DMS79 (cell line): ENCODE data around the gene PTCD2.
"Not testable (repeated sequence)": the region's sequence is repeated elsewhere in the genome, so short reads cannot be mapped to it uniquely, and the experiment has no call there.

ENCODE experiments used
- DNase-seq: peaks from one replicate; lab custom pipeline; 2025; lab: John Stamatoyannopoulos, UW

The PTCD2 gene

GRCh38 chr5:72380492-72381274, 60.5 kb downstream of the PTCD2 start:
- DNase-seq: no peak

DNA sequence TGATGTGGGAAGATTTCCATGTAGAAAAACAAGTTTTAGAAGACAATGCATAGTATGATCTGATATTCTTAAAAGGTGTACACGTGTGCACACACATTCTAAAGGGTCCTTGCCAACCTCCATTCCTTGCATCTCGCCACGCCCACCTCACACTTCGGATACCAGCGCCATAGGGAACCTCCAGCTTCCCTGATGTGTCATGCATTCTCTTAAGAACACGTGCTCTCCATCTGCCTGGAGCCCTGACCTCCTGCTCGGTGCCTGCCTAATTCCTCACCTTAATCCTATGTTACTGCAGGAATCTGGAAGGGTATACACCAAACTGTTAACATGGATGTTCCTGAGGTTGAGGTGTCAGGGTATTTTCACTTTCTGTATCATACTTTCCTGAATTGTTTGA, 63.1 kb downstream of the PTCD2 start:
- no peak for DNase-seq

DNA sequence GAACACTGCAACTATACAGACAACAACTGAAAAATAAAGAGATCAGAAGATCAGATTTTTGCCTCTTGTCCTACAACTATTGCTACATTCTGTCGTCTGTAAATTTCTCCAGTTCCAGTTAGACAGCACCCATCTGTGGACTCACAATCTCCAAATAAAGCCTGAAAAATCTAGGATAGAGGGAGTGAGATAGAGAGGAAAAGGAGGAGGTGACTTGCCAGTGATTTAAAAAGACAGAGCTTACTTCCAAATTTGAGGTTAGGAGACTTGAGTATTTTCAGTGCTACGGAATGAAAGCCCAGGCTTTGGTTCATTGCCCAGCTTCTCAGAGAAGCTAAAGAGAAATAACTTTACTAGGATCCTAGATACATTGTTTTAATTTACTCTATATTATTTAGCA, 63.6 kb downstream of the PTCD2 start:
- no peak for DNase-seq

- no peak for DNase-seq
Observed at GRCh38 chr5:72386639-72387038, 66.5 kb downstream of the PTCD2 start.

DNA sequence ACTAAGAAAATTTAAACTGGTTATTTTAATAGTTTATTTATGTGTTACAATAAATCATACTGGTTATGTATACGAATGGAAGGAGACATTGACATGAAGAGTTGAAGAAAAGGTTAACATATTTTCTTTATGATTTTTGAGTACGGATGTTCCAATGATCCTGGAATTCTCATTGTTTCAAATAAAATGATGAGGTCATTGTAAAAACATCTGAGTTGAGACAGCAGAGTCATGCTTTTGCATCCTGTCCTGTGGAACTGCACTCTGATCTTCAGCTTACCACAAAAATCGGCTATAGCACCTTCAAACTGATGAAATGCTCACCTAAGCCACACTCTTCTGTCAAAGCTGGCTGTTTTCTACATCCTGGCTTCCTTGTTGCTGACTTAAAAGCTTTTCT, 67.8 kb downstream of the PTCD2 start:
- DNase-seq: no peak

DNA sequence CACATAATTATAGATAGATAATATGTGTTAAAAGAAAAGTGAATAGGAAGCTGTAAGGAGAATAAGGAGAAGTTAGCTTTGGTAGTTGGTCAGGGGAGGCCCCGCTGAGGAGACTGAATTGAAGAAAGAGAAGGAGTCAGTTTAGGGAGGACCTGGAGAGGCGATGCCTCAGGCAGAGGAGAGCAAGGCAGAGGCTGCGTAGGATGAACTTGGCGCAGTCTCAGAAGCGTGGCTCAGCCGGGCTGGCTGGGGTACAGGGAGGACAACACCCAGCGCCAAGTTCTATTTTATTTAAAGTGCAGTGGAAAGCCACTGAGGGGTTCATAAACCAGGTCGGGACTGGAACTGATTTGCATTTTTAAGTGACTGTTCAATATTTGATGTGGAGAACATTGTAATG, 68.5 kb downstream of the PTCD2 start:
- DNase-seq: no peak

GRCh38 chr5:72390836-72391235, 70.7 kb downstream of the PTCD2 start:
- DNase-seq: no peak

- DNase-seq: no peak
Observed at GRCh38 chr5:72392326-72392733, 72.2 kb downstream of the PTCD2 start.

GRCh38 chr5:72393052-72393451, 72.9 kb downstream of the PTCD2 start:
- no peak for DNase-seq

- no peak for DNase-seq
Observed at GRCh38 chr5:72394688-72395087, 74.5 kb downstream of the PTCD2 start.

- no peak for DNase-seq
Observed at GRCh38 chr5:72397836-72398235, 77.7 kb downstream of the PTCD2 start.

DNA sequence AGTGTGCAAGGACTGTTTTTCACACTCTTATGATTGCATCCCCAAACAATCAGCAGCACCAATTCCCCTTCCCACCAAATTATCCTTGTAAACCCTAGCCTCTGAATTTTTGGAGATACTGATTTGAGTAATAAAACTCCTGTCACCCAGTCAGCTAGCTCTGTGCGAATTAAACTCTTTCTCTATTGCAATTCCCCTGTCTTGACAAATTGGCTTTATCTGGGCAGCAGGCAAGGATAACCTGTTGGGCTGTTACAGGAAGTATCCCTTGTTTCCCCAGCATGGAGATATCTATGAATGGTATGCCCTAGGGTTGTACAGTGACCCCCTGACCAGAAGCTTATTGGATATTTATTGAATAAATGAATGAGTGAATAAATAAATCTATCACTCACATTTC, 80.8 kb downstream of the PTCD2 start:
- no peak for DNase-seq

GRCh38 chr5:72402381-72402890, 82.3 kb downstream of the PTCD2 start:
- DNase-seq: no peak

DNA sequence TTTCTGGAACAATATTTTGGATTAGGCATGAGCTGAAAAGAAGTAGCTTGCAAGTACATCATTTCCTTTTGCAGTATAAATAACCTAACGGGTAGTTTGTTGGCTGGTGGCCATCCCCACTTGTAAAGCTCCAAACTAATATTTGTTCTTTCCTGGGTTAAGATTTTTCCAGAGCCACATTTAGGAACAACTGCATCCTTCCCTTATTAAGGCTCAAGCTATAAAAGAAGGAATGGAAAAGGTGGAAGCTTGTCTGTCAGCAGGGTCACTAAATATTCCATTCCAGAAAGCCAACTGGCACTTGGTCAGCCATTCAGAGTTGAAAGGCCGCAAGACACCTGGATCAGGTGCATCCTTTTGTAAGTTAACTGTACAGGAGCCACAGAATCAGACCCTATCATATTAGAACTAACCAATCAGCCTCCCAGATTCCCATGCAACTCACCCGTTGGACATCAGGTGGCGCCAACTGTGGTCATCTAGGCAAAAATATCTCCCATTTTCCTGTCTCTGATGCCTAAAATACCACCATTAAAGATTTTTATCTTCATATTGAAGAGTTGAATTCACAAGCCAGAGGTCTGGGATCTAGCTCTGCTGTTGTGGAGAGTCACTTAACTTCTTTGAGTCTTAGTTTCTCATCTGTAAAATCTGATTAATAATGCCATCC, 82.9 kb downstream of the PTCD2 start:
- no peak for DNase-seq

- DNase-seq: not testable (repeated sequence)
Observed at GRCh38 chr5:72404771-72405170, 84.6 kb downstream of the PTCD2 start.

DNA sequence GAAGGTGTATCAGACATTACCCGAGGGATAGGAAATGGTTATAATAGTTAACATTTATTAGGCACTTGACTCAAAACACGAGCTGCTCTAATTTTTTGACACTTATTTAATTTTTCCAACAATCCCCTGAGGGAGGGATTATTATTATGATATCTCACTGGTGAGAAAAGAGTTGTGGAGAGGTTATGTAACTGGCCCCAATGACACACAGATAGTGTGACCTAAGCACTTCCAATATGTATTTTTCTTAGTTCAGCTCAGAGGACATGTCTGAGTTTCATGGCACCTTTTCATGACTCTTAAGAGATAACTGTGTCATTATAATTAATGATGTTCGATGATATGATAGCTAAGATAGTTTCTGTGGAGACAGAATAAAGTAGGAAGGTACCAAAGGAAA, 86.9 kb downstream of the PTCD2 start:
- no peak for DNase-seq

GRCh38 chr5:72407541-72407940, 87.4 kb downstream of the PTCD2 start:
- no peak for DNase-seq

- DNase-seq: no peak
Observed at GRCh38 chr5:72408127-72408526, 88.0 kb downstream of the PTCD2 start.

GRCh38 chr5:72408603-72409002, 88.4 kb downstream of the PTCD2 start:
- DNase-seq: no peak

DNA sequence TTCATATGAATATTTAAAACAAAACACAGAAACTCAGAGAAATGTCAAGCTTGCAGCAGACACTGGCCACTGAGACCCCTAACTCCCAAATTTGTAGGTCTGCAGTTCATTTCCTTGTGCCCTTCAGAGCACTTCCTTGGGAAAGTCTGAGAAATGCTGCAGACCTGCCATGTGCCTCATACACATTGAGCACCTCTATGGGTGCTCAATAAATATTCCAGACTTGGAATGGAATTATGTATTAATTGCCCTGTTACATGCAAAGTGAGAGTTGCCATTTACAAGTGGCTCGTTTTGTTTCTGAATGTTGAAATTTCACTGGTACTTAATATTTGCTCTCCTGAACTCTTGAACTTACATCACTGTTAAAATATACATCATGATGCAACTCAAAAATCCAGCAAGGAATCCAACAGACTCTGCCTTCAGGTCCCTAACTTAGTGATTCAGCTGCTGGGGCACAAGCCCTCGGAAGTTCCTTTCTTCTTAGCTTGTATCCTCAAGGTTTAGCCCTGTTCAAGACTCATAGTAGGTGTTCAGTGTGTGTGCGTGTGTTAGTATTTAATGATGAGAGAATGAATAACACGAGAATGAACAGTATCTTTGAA, 90.6 kb downstream of the PTCD2 start:
- DNase-seq: no peak

DNA sequence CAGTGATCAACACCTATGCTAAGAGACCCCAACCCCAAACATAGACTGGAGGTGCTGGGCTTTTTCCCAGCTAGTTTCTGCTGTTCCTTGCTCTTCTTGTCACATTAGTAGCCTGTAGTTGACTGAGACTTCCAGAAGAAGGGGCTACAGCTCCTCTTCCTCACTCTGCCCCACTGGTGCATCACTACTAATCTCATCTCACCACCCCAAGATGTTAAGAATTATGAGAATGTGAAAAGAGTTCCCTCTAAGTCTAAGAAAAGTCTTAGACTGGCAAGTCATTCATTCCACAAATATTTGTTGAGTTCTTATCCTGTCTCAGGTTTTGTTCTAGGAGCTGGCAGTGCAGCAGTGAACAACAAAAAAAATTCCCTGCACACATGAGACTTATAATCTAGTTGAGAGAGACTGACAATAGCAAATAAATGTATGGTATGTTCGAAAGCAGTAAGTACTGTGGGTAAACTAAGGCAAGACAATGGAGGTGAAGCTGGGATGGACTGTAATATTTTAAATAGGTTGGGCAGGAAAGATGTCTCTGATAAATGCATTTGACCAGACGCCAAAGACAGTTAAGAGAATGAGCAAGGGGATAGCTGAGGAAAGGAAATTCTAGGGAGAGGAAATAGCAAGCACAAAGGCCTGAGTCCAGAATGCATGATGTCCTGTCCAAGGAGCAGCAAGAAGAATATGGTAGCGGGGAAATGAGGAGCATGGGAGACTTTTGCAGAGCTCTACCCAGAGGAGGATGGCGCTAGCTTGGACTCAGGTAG, 92.3 kb downstream of the PTCD2 start:
- no peak for DNase-seq

GRCh38 chr5:72415616-72416325, 95.6 kb downstream of the PTCD2 start:
- no peak for DNase-seq
